Measurements from ENCODE around the gene SH3PXD2A.

Gene SH3PXD2A

GRCh38 chr10:103691723-103692435 lies 163.5 kb downstream of the SH3PXD2A start:
- no peak overlapping the region for H3K4me3 ChIP-seq (ENCODE audit: low read length)

GRCh38 chr10:103691267-103691666 lies 164.1 kb downstream of the SH3PXD2A start:
- H2BK5ac ChIP-seq (ENCODE audit: low read length) = no peak overlapping the region
- no peak overlapping the region for H4K8ac ChIP-seq (ENCODE audit: low read depth, low read length)
- DNase-seq = no peak
- WGBS (ENCODE audit: extremely low coverage, insufficient coverage, low lambda C conversion rate) = no CpG with 5 or more reads among the region's 4 CpGs
- H3K79me1 ChIP-seq (ENCODE audit: low read length) = no peaks in the 10 kb centered on the region
- no peak overlapping the region for H3K18ac ChIP-seq (ENCODE audit: low read length)
- no peak overlapping the region for H2AK5ac ChIP-seq (ENCODE audit: low read length)
- H3K23ac ChIP-seq (ENCODE audit: low read length) = no peak overlapping the region
- no peak overlapping the region for H3K4me2 ChIP-seq (ENCODE audit: low read length)
- no peak overlapping the region for H4K5ac ChIP-seq (ENCODE audit: low read length)
- no peak overlapping the region for H3K56ac ChIP-seq (ENCODE audit: low read length)
- no peak overlapping the region for H2BK15ac ChIP-seq (replicated peaks; ENCODE audit: low read depth)
- no peak overlapping the region for H3K4ac ChIP-seq (ENCODE audit: low read depth, low read length)
- H3K4me1 ChIP-seq (ENCODE audit: control insufficient read depth, low read depth, low read length) = peaks cover 12% of the 10 kb centered on the region
- peaks cover 6% of the 10 kb centered on the region for H3K27me3 ChIP-seq (ENCODE audit: insufficient read depth, low read length, poor library complexity)
- H3K9ac ChIP-seq (ENCODE audit: low read length) = no peak overlapping the region
- H2BK120ac ChIP-seq (ENCODE audit: low read depth, low read length) = no peak overlapping the region
- H3K79me2 ChIP-seq (ENCODE audit: control insufficient read depth, insufficient read depth, low read length) = no peaks in the 10 kb centered on the region
- H3K36me3 ChIP-seq (ENCODE audit: control insufficient read depth, insufficient read depth, low read length) = no peaks in the 10 kb centered on the region
- H3K27ac ChIP-seq (ENCODE audit: low read depth, low read length) = no peak overlapping the region
- H3K4me3 ChIP-seq (ENCODE audit: low read length) = no peak overlapping the region

More at GRCh38 chr10:103691723-103692435, 163.5 kb downstream of the SH3PXD2A start:
- Histone ChIP-seq H3K4ac (ENCODE audit: low read depth, low read length) (no peak overlapping the region), H2BK15ac (replicated peaks; ENCODE audit: low read depth) (no peak overlapping the region), H3K18ac (ENCODE audit: low read length) (no peak overlapping the region), H4K5ac (ENCODE audit: low read length) (no peak overlapping the region), H3K27ac (ENCODE audit: low read depth, low read length) (no peak overlapping the region), H3K4me2 (ENCODE audit: low read length) (no peak overlapping the region), H2BK120ac (ENCODE audit: low read depth, low read length) (no peak overlapping the region), H4K8ac (ENCODE audit: low read depth, low read length) (no peak overlapping the region), H3K9ac (ENCODE audit: low read length) (no peak overlapping the region), H2AK5ac (ENCODE audit: low read length) (no peak overlapping the region), H3K56ac (ENCODE audit: low read length) (no peak overlapping the region), H3K23ac (ENCODE audit: low read length) (no peak overlapping the region), H3K79me1 (ENCODE audit: low read length) (no peaks in the 10 kb centered on the region), H3K27me3 (ENCODE audit: insufficient read depth, low read length, poor library complexity) (peaks cover 6% of the 10 kb centered on the region), H3K36me3 (ENCODE audit: control insufficient read depth, insufficient read depth, low read length) (no peaks in the 10 kb centered on the region), H2BK5ac (ENCODE audit: low read length) (no peak overlapping the region), H3K4me1 (ENCODE audit: control insufficient read depth, low read depth, low read length) (peaks cover 13% of the 10 kb centered on the region), H3K79me2 (ENCODE audit: control insufficient read depth, insufficient read depth, low read length) (no peaks in the 10 kb centered on the region)
- DNase-seq = no peak
- no CpG with 5 or more reads among the region's 17 CpGs for WGBS (ENCODE audit: extremely low coverage, insufficient coverage, low lambda C conversion rate)

- Histone ChIP-seq H3K4ac (ENCODE audit: low read depth, low read length) (no peak overlapping the region), H3K56ac (ENCODE audit: low read length) (no peak overlapping the region), H3K27me3 (ENCODE audit: insufficient read depth, low read length, poor library complexity) (peaks cover 6% of the 10 kb centered on the region), H3K4me1 (ENCODE audit: control insufficient read depth, low read depth, low read length) (peaks cover 7% of the 10 kb centered on the region), H3K18ac (ENCODE audit: low read length) (no peak overlapping the region), H3K79me2 (ENCODE audit: control insufficient read depth, insufficient read depth, low read length) (no peaks in the 10 kb centered on the region), H3K9ac (ENCODE audit: low read length) (no peak overlapping the region), H3K4me2 (ENCODE audit: low read length) (no peak overlapping the region), H4K5ac (ENCODE audit: low read length) (no peak overlapping the region), H3K27ac (ENCODE audit: low read depth, low read length) (no peak overlapping the region), H3K23ac (ENCODE audit: low read length) (no peak overlapping the region), H2AK5ac (ENCODE audit: low read length) (no peak overlapping the region), H4K8ac (ENCODE audit: low read depth, low read length) (no peak overlapping the region), H3K79me1 (ENCODE audit: low read length) (no peaks in the 10 kb centered on the region), H2BK120ac (ENCODE audit: low read depth, low read length) (no peak overlapping the region), H2BK15ac (replicated peaks; ENCODE audit: low read depth) (no peak overlapping the region), H3K36me3 (ENCODE audit: control insufficient read depth, insufficient read depth, low read length) (no peaks in the 10 kb centered on the region), H3K4me3 (ENCODE audit: low read length) (no peak overlapping the region), H2BK5ac (ENCODE audit: low read length) (no peak overlapping the region)
- DNase-seq = no peak
- no CpG with 5 or more reads among the region's 2 CpGs for WGBS (ENCODE audit: extremely low coverage, insufficient coverage, low lambda C conversion rate)
Measured at GRCh38 chr10:103690281-103690680, 165.1 kb downstream of the SH3PXD2A start.

- no peaks in the 10 kb centered on the region for H3K36me3 ChIP-seq (ENCODE audit: control insufficient read depth, insufficient read depth, low read length)
- no peaks in the 10 kb centered on the region for H3K79me2 ChIP-seq (ENCODE audit: control insufficient read depth, insufficient read depth, low read length)
- H3K4me3 ChIP-seq (ENCODE audit: low read length) = no peak overlapping the region
- H3K4me1 ChIP-seq (ENCODE audit: control insufficient read depth, low read depth, low read length) = peaks cover 1% of the 10 kb centered on the region
- no peak overlapping the region for H3K23ac ChIP-seq (ENCODE audit: low read length)
- H2BK5ac ChIP-seq (ENCODE audit: low read length) = no peak overlapping the region
- H3K18ac ChIP-seq (ENCODE audit: low read length) = no peak overlapping the region
- H3K56ac ChIP-seq (ENCODE audit: low read length) = no peak overlapping the region
- no peak overlapping the region for H3K27ac ChIP-seq (ENCODE audit: low read depth, low read length)
- no peak overlapping the region for H3K4ac ChIP-seq (ENCODE audit: low read depth, low read length)
- no peak overlapping the region for H3K4me2 ChIP-seq (ENCODE audit: low read length)
- no peak overlapping the region for H2BK15ac ChIP-seq (replicated peaks; ENCODE audit: low read depth)
- H3K27me3 ChIP-seq (ENCODE audit: insufficient read depth, low read length, poor library complexity) = no peaks in the 10 kb centered on the region
- no CpG with 5 or more reads among the region's 4 CpGs for WGBS (ENCODE audit: extremely low coverage, insufficient coverage, low lambda C conversion rate)
- no peak overlapping the region for H4K8ac ChIP-seq (ENCODE audit: low read depth, low read length)
- no peak overlapping the region for H4K5ac ChIP-seq (ENCODE audit: low read length)
- no peaks in the 10 kb centered on the region for H3K79me1 ChIP-seq (ENCODE audit: low read length)
- no peak for DNase-seq
- no peak overlapping the region for H2AK5ac ChIP-seq (ENCODE audit: low read length)
- H2BK120ac ChIP-seq (ENCODE audit: low read depth, low read length) = no peak overlapping the region
- no peak overlapping the region for H3K9ac ChIP-seq (ENCODE audit: low read length)
Measured at GRCh38 chr10:103688491-103688890, 166.9 kb downstream of the SH3PXD2A start.

- no peak overlapping the region for H3K4me3 ChIP-seq (ENCODE audit: low read length)
- H3K4ac ChIP-seq (ENCODE audit: low read depth, low read length) = no peak overlapping the region
- no peak overlapping the region for H2BK5ac ChIP-seq (ENCODE audit: low read length)
- H3K79me1 ChIP-seq (ENCODE audit: low read length) = no peaks in the 10 kb centered on the region
- no peaks in the 10 kb centered on the region for H3K79me2 ChIP-seq (ENCODE audit: control insufficient read depth, insufficient read depth, low read length)
- no peak for DNase-seq
- no peak overlapping the region for H2BK15ac ChIP-seq (replicated peaks; ENCODE audit: low read depth)
- H3K4me2 ChIP-seq (ENCODE audit: low read length) = no peak overlapping the region
- H3K36me3 ChIP-seq (ENCODE audit: control insufficient read depth, insufficient read depth, low read length) = no peaks in the 10 kb centered on the region
- no peak overlapping the region for H3K56ac ChIP-seq (ENCODE audit: low read length)
- no peak overlapping the region for H3K27ac ChIP-seq (ENCODE audit: low read depth, low read length)
- WGBS (ENCODE audit: extremely low coverage, insufficient coverage, low lambda C conversion rate) = no CpG with 5 or more reads among the region's 5 CpGs
- no peaks in the 10 kb centered on the region for H3K4me1 ChIP-seq (ENCODE audit: control insufficient read depth, low read depth, low read length)
- no peak overlapping the region for H2AK5ac ChIP-seq (ENCODE audit: low read length)
- no peak overlapping the region for H4K8ac ChIP-seq (ENCODE audit: low read depth, low read length)
- H2BK120ac ChIP-seq (ENCODE audit: low read depth, low read length) = no peak overlapping the region
- H3K27me3 ChIP-seq (ENCODE audit: insufficient read depth, low read length, poor library complexity) = no peaks in the 10 kb centered on the region
- H3K9ac ChIP-seq (ENCODE audit: low read length) = no peak overlapping the region
- H3K18ac ChIP-seq (ENCODE audit: low read length) = no peak overlapping the region
- H3K23ac ChIP-seq (ENCODE audit: low read length) = no peak overlapping the region
- no peak overlapping the region for H4K5ac ChIP-seq (ENCODE audit: low read length)
Measured at GRCh38 chr10:103687718-103688117, 167.7 kb downstream of the SH3PXD2A start.

- Histone ChIP-seq H4K5ac (ENCODE audit: low read length) (no peak overlapping the region), H3K4me3 (ENCODE audit: low read length) (no peak overlapping the region), H3K79me1 (ENCODE audit: low read length) (no peaks in the 10 kb centered on the region), H2AK5ac (ENCODE audit: low read length) (no peak overlapping the region), H3K9ac (ENCODE audit: low read length) (no peak overlapping the region), H3K56ac (ENCODE audit: low read length) (no peak overlapping the region), H2BK120ac (ENCODE audit: low read depth, low read length) (no peak overlapping the region), H3K18ac (ENCODE audit: low read length) (no peak overlapping the region), H3K23ac (ENCODE audit: low read length) (no peak overlapping the region), H3K36me3 (ENCODE audit: control insufficient read depth, insufficient read depth, low read length) (no peaks in the 10 kb centered on the region), H3K79me2 (ENCODE audit: control insufficient read depth, insufficient read depth, low read length) (no peaks in the 10 kb centered on the region), H2BK15ac (replicated peaks; ENCODE audit: low read depth) (no peak overlapping the region), H4K8ac (ENCODE audit: low read depth, low read length) (no peak overlapping the region), H3K4me1 (ENCODE audit: control insufficient read depth, low read depth, low read length) (no peaks in the 10 kb centered on the region), H2BK5ac (ENCODE audit: low read length) (no peak overlapping the region), H3K4me2 (ENCODE audit: low read length) (no peak overlapping the region), H3K27ac (ENCODE audit: low read depth, low read length) (no peak overlapping the region), H3K27me3 (ENCODE audit: insufficient read depth, low read length, poor library complexity) (no peaks in the 10 kb centered on the region), H3K4ac (ENCODE audit: low read depth, low read length) (no peak overlapping the region)
- no peak for DNase-seq
- WGBS (ENCODE audit: extremely low coverage, insufficient coverage, low lambda C conversion rate) = no CpG with 5 or more reads among the region's 6 CpGs
Measured at GRCh38 chr10:103687172-103687571, 168.2 kb downstream of the SH3PXD2A start.
